ENCODE measurements around the gene PARN.

DNA sequence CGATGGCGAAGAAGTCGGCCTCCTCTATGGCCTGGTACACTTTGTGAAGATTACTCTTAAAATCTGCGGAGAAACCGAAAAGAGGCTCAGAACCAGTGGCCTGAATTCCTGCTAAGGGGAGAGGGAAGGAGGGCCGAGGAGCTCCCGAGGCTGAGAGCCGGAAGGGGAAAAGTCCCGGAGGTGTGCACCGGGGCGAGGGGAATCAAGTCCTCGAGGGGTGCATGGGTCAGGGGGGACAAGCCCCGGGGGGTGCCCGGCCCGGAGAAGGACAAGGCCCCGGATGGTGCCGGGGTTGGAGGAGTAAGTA, 495 bp downstream of the PARN start:
- no peak for TF ChIP-seq EZH2 (IDR thresholded peaks at IDR 0.05; ENCODE audit: insufficient read depth, poor library complexity, severe bottlenecking)
- TF ChIP-seq EZH2phosphoT487 (IDR thresholded peaks at IDR 0.05; ENCODE audit: insufficient read depth, low read depth) = no peak
